ENCODE results near the gene MYOM1.

DNA sequence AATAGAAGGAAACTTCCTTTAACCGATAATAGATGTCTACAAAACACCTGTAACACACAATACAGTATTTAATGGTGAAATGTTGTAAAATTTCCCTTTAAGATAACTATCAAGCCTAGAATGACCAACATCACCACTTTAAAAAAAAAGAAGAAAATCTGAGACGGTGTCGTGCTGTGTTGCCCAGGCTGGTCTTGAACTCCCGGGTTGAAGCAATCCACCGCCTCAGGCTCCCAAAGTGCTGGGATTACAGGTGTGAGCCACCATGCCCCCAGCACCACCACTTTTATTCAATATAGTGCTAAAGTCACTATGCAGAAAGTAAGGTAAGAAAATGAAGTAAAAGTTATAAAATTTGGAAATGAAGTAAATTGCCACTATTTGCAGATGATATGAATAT, 96.9 kb downstream of the MYOM1 start:
- TF ChIP-seq POLR2AphosphoS5 (IDR thresholded peaks at IDR 0.05; ENCODE audit: borderline replicate concordance, low read depth, low read length): no peak
- TF ChIP-seq EZH2 (IDR thresholded peaks at IDR 0.05): no peak

Data from SK-N-MC (cell line).